AG04449 (cell line): ENCODE data around the gene SPI1.

ENCODE experiments used
- CTCF ChIA-PET: fragments of 350-600 bp; formaldehyde crosslinking; extraction: SDS; loops from one replicate; lab custom pipeline; 2021; ENCODE audit warnings: antibody characterized with exemption; lab: Yijun Ruan, JAX
- POLR2A ChIA-PET: fragments of 400-600, 350-600 bp; formaldehyde crosslinking; extraction: SDS; loops from one replicate; lab custom pipeline; 2020; ENCODE audit warnings: antibody characterized with exemption, inconsistent platforms; lab: Yijun Ruan, JAX
- DNase-seq: peaks from one replicate; pipeline ENCODE4 v3.0.0-alpha.2; 2010; ENCODE audit warnings: low read depth, low spot score
- H3K4me3 ChIP-seq: 2 replicates; pipeline ENCODE4 v1.5.1; 2011; ENCODE audit warnings: low read depth, mild to moderate bottlenecking, control low read depth, low read length
- CTCF ChIP-seq: IDR thresholded peaks from one replicate; pipeline ENCODE4 v1.5.1; 2011; ENCODE audit warnings: mild to moderate bottlenecking, moderate library complexity, low read length, control low read depth, inconsistent platforms; ENCODE audit not compliant: insufficient read depth; ENCODE audit errors: missing control alignments

The SPI1 gene

DNA sequence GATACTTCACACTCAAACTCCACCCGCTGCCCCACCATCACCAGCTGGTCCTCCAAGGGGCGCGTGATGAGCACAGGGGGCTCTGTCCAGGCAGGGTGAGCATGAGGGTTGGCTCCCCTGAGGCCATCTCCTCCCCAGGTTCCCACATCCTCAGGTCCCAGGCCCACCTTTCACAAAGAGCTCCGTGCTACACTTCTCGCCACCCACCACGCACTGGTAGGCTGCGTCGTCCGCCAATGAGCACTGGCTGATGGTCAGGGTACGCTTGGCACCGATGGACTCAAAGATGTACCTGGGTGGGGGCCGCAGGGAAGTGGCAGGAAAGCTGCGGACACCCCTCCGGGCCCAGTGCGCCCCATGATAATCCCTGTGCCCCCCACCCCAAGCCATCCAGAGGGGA lies 35.5 kb downstream of the SPI1 start:
- no peak overlapping the region for H3K4me3 ChIP-seq
- CTCF ChIA-PET = interaction anchor here (0.9 to 1.2 kb wide), 3 partner anchors 12 to 81 kb away, joined by 3 to 5 read pairs (median 4); no protein-coding TSS in a partner anchor
- POLR2A ChIA-PET = no interaction called here
- TF ChIP-seq CTCF = no peak
- DNase-seq = no peak

- TF ChIP-seq CTCF = no peak
- no peak overlapping the region for H3K4me3 ChIP-seq
- CTCF ChIA-PET = interaction anchor here (0.9 to 1.2 kb wide), 4 partner anchors 12 to 179 kb away, joined by 3 to 9 read pairs (median 4); no protein-coding TSS in a partner anchor
- no peak for DNase-seq
- POLR2A ChIA-PET = no interaction called here
Measured at GRCh38 chr11:47342036-47342803, 36.1 kb downstream of the SPI1 start.

- ChIA-PET POLR2A (no interaction called here), CTCF (interaction anchor here (1.0 to 1.2 kb wide), 2 partner anchors 13 to 178 kb away, joined by 4 to 9 read pairs; no protein-coding TSS in a partner anchor)
- TF ChIP-seq CTCF = no peak
Measured at GRCh38 chr11:47340980-47341775, 37.2 kb downstream of the SPI1 start.

DNA sequence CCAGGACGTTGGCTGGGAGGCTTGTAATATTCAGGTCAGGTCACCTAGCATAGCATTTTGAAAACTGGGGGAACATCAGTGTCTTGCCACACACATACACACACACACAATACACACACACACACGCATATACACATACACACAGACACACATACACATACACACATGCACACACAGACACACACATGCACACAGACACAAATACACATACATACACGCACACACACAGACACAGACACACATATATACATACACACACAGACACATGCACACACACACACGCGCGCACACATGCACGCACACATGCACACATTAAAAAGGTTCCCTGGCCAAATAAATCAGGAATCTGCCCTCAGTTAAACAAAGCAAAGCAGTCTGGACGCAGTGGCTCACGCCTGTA lies 38.3 kb downstream of the SPI1 start:
- CTCF ChIA-PET = no interaction called here

More at GRCh38 chr11:47340980-47341775, 37.2 kb downstream of the SPI1 start:
- no peak for DNase-seq
- H3K4me3 ChIP-seq = no peak overlapping the region

GRCh38 chr11:47338396-47339241 lies 39.7 kb downstream of the SPI1 start:
- no peak for TF ChIP-seq CTCF
- H3K4me3 ChIP-seq = no peak overlapping the region
- ChIA-PET CTCF (interaction anchor here (1.3 kb wide), 1 partner anchor 15 kb away, joined by 3 read pairs; no protein-coding TSS in a partner anchor), POLR2A (no interaction called here)
- DNase-seq = no peak

More for the DNA sequence above, 38.3 kb downstream of the SPI1 start:
- TF ChIP-seq CTCF = no peak
- POLR2A ChIA-PET = no interaction called here
- no peak for DNase-seq
- no peak overlapping the region for H3K4me3 ChIP-seq
